Hematopoietic multipotent progenitor cell (in vitro differentiated cells): ENCODE measurements around the gene SLC1A2. TPM values are rescaled to one million over a fixed set of nuclear protein-coding genes. Genes with fewer than 3 reads are reported as not detected.
"Not testable (repeated sequence)": the region's sequence is repeated elsewhere in the genome, so short reads cannot be mapped to it uniquely, and the experiment has no call there.

Experiments
- DNase-seq, 3 donors: peaks; one replicate each; pipeline ENCODE4 v3.0.0-alpha.2; 2011 to 2015; ENCODE audit warnings: low read depth in 2 of 3, low spot score in 2 of 3
- total RNA-seq: library from RNA; depleted of rRNA; stranded (reverse); fragments of >200 nt; gene quantifications from one replicate; pipeline ENCODE4 v1.2.3, GENCODE V29; 2012

The SLC1A2 gene
- total RNA-seq, 1 donor = under 0.01 TPM

- no peak for DNase-seq
Observed at GRCh38 chr11:35233518-35233917, 185.8 kb downstream of the SLC1A2 start.

GRCh38 chr11:35232891-35233330 lies 186.4 kb downstream of the SLC1A2 start:
- no peak for DNase-seq

- DNase-seq = no peak
Observed at GRCh38 chr11:35231076-35231860, 188.1 kb downstream of the SLC1A2 start.

- DNase-seq = no peak
Observed at GRCh38 chr11:35230388-35230787, 189.0 kb downstream of the SLC1A2 start.

- no peak for DNase-seq
Observed at GRCh38 chr11:35228328-35228725, 191.0 kb downstream of the SLC1A2 start.

GRCh38 chr11:35227576-35228327 lies 191.6 kb downstream of the SLC1A2 start:
- DNase-seq = no peak

- not testable (repeated sequence) for DNase-seq
Observed at GRCh38 chr11:35226756-35227155, 192.6 kb downstream of the SLC1A2 start.

- DNase-seq = no peak
Observed at GRCh38 chr11:35225946-35226520, 193.3 kb downstream of the SLC1A2 start.

- DNase-seq = no peak
Observed at GRCh38 chr11:35223991-35224390, 195.4 kb downstream of the SLC1A2 start.

GRCh38 chr11:35223371-35223796 lies 196.0 kb downstream of the SLC1A2 start:
- no peak for DNase-seq

GRCh38 chr11:35218956-35219355 lies 200.4 kb downstream of the SLC1A2 start:
- no peak for DNase-seq

- peak in 1 of 3 donors; percentile 37 for DNase-seq
Observed at GRCh38 chr11:35216962-35217678, 202.2 kb downstream of the SLC1A2 start.

- DNase-seq = no peak
Observed at GRCh38 chr11:35215945-35216344, 203.4 kb downstream of the SLC1A2 start.

GRCh38 chr11:35214792-35215193 lies 204.6 kb downstream of the SLC1A2 start:
- DNase-seq = peak in 1 of 3 donors; percentile 14

- DNase-seq = no peak
Observed at GRCh38 chr11:35214226-35214770, 205.1 kb downstream of the SLC1A2 start.

GRCh38 chr11:35211952-35212351 lies 207.4 kb downstream of the SLC1A2 start:
- DNase-seq = peak in 2 of 3 donors; percentile 45 to 86

GRCh38 chr11:35210876-35211546 lies 208.3 kb downstream of the SLC1A2 start:
- no peak for DNase-seq

GRCh38 chr11:35208795-35209194 lies 210.6 kb downstream of the SLC1A2 start:
- DNase-seq = no peak

GRCh38 chr11:35207471-35208403 lies 211.6 kb downstream of the SLC1A2 start:
- no peak for DNase-seq
